AG09319 (cell line): ENCODE results near the gene PSD2.

Experiments used
- DNase-seq: peaks from one replicate; pipeline ENCODE4 v3.0.0-alpha.2; 2010; ENCODE audit warnings: low read depth; ENCODE audit errors: extremely low read depth
- CTCF ChIP-seq: IDR thresholded peaks from 2 replicates; pipeline ENCODE4 v1.5.1; 2011; ENCODE audit warnings: low read depth, mild to moderate bottlenecking, inconsistent platforms, low read length, moderate library complexity

PSD2 gene

DNA sequence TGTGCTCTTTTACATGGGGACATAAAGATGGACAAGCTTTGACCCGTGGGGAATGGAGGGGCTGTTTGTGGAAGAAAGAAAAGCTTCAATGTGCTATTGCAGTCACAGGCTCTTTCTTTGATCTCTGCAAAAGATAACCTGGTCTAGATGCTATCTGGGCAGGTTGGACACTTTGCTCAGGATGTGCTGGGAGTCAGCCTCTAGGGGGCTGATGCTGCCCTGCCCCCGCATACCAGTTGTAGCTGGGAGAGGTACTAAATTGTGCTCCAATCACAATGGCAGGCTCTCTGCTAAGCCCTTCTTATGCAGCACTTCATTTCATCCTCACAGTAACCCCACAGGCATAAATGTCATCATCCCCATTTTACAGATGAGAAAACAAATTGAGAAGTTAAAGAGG is 67.2 kb downstream of the PSD2 start:
- no peak for TF ChIP-seq CTCF
- DNase-seq: no peak

DNA sequence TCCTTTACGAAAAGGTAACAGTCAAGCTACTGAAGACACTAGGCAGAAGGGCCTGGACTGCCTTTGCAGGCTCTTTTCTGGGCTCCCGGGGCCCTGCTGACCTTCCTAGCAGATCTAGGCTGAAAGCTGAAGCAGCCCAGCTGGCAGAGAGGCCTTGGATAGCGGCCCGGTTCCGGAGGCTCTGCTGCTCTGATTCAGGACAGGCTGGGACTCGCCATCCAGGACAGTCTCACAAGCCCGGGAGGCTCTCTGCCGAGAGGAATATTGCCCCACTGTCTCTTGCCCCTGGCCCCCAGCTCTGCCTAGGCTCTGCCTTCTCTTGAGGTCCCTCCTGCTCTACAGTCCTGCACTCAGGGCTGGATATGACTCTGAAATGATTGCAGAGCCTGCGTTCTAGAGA is 67.8 kb downstream of the PSD2 start:
- no peak for TF ChIP-seq CTCF
- DNase-seq: no peak

- peak; percentile 87 for TF ChIP-seq CTCF
- peak; percentile 19 for DNase-seq
These were observed 68.4 kb downstream of the PSD2 start for GRCh38 chr5:139863855-139864558.

DNA sequence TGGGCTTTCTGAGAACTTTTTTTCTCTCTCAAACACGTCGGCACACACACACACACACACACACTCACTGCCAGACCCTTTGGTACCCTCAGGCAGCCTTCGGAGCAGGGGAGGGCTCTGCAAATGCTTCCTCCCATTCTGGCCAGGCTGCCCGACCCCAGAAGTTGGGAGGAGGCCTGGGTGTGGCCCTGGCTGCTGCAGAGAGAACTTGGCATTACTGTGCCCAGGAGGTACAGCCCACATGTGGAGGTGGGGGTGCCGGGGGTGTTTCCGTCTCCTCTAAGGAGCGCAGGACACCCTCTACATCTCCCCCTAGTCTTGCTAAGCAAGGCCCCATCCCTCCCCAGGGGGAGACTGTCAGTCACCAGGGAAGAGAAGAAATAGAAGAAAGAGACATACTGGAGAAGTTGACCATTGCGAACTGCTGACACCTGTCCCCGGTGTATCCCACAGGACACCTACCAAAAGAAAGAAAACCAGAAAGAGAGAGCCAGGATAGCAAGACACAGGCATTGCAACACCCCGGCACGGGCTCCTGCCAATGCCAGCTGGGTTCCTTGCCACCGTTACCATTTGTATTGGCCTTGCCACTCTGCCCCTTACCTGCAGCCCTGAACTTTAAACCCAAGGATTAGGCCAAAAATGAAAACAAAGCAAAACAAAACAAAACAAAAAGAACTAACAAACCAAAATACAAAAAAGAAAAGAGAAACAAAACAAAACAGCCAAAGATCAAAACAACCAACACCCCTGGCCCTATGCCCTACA is 69.3 kb downstream of the PSD2 start:
- DNase-seq: no peak
- no peak for TF ChIP-seq CTCF

DNA sequence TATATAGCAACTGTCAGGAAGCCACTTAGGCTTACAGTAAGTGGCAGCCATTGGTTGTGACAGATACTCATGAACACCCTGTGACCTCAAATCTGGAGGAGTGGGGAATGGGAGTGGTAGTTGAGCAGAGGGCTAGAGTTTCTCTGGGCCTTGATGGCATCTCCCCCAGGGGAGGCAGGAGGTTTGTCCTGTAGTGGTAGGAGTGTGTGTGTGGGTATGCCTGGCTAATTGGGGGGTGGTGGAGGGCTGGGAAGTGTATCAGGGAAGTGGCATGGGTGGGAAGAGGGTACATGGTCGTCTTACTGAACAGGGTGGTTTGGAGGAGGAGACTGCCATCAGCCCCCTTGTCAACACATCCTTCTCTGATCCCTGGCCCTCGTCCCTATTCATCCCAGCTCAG is 71.5 kb downstream of the PSD2 start:
- no peak for DNase-seq
- no peak for TF ChIP-seq CTCF

- no peak for TF ChIP-seq CTCF
- DNase-seq: no peak
These were observed 72.0 kb downstream of the PSD2 start for GRCh38 chr5:139867581-139867980.

DNA sequence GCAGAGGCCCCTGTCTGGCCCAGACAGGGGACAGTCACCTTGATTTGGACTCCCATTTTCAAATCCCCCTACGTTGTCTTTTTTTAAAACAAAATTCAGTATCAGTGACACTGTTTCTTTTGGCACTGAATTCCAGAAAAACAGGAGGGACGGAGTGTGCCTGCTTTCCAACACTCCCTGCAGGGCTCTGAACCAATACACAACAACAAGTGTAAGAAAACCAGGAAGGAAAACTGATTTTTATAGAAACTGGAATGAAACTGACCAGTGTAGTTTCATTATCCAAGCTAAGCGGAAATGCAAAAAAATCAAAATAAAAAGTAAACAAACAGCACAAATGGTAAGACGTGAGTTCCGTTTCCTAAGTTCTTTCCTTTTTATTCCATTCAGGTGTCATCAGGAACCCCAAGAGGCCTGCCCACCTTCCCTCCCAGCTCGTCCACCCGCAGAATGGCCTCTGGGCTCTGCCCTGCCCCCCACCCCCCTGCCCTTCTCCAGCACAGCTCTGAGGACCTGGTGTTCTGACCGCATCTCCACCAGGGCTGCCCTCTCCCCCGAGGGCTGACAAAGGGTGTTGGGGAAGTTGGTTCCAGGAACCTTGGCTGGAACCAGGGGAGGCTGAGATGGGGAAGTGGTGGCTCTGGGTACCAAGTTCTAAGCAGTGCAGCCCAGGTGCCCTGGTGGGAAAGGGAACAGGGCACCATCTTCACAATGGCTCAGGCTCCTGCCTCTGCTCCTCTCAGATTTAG is 73.6 kb downstream of the PSD2 start:
- no peak for DNase-seq
- TF ChIP-seq CTCF: no peak
